HCT116 (cell line): ENCODE data around the gene PGAP3.

ENCODE experiments used
- CEBPB ChIP-seq: IDR thresholded peaks from 2 replicates; pipeline ENCODE4 v1.6.1; 2012; ENCODE audit warnings: low read depth
- EGR1 ChIP-seq: IDR thresholded peaks from 2 replicates; pipeline ENCODE4 v1.6.1; 2012; ENCODE audit warnings: low read depth
- EZH2 ChIP-seq: fragments of 200-600 bp; sonication (generic); IDR thresholded peaks from 2 replicates; pipeline ENCODE4 v1.6.1; 2017; ENCODE audit warnings: antibody characterized with exemption, mixed run types
- POLR2A ChIP-seq: IDR thresholded peaks from 2 replicates; pipeline ENCODE4 v1.7.0; 2011; ENCODE audit warnings: borderline replicate concordance; ENCODE audit not compliant: insufficient read depth, insufficient read length; ENCODE audit errors: extremely low read depth
- POLR2AphosphoS5 ChIP-seq: IDR thresholded peaks from 2 replicates; pipeline ENCODE4 v1.6.1; 2011; ENCODE audit warnings: mild to moderate bottlenecking, low read depth, low read length, moderate library complexity
- RAD21 ChIP-seq: IDR thresholded peaks from 2 replicates; pipeline ENCODE4 v1.6.1; 2012; ENCODE audit warnings: low read depth, mild to moderate bottlenecking
- REST ChIP-seq: IDR thresholded peaks from 2 replicates; pipeline ENCODE4 v1.6.1; 2012; ENCODE audit warnings: low read depth
- SP1 ChIP-seq: IDR thresholded peaks from 2 replicates; pipeline ENCODE4 v1.6.1; 2012; ENCODE audit warnings: low read depth
- SRF ChIP-seq: IDR thresholded peaks from 2 replicates; pipeline ENCODE4 v1.6.1; 2012; ENCODE audit warnings: low read depth
- ZNF274 ChIP-seq: fragments of 200-500 bp; sonication (Bioruptor generic); IDR thresholded peaks from 2 replicates; pipeline ENCODE4 v1.6.1; 2014; ENCODE audit warnings: mild to moderate bottlenecking, low read depth, low read length, inconsistent platforms
- TF ChIP-seq, protein P1 (sequence below), 3 experiments: fragments of 200-600 bp in 1 of 3; sonication (generic) in 1 of 3; IDR thresholded peaks in 2 of 3; conservative IDR thresholded peaks in 1 of 3; 2 replicates each; pipeline ENCODE4 v1.5.1; 2012 to 2017; ENCODE audit warnings: low read depth in 2 of 3, low read length in 2 of 3, antibody characterized with exemption in 1 of 3, borderline replicate concordance in 1 of 3, control low read depth in 1 of 3, mild to moderate bottlenecking in 1 of 3, mixed read lengths in 1 of 3, mixed run types in 1 of 3, moderate library complexity in 1 of 3; ENCODE audit not compliant: insufficient read depth in 1 of 3
- TF ChIP-seq, protein P2 (sequence below): IDR thresholded peaks from 2 replicates; pipeline ENCODE4 v1.6.1; 2012
- TF ChIP-seq, protein P3 (sequence below): IDR thresholded peaks from 2 replicates; pipeline ENCODE4 v1.6.1; 2012

DNA sequence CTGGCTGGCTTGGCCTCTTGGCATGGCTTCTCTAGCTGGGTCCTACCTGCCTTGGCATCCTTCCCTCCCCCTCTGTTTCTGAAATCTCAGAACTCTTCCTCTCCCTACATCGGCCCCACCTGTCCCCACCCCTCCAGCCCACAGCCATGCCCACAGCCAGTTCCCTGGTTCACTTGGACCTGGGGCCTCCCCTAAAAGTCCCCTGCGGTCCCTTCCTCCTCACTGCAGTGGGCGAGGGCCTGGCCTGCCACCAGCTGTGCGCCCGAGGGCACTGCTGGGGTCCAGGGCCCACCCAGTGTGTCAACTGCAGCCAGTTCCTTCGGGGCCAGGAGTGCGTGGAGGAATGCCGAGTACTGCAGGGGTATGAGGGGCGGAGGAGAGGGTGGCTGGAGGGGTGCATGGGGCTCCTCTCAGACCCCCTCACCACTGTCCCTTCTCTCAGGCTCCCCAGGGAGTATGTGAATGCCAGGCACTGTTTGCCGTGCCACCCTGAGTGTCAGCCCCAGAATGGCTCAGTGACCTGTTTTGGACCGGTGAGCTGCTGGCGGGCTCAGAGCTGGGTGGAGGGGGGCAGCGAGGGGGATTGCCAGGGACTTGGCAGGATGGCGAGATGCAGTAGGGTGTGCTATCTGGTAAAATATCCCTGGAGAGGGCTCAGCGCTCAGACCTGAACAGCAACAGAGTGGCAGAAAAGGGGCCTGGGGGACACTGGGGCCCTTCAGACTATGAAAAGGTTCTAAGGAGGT lies 28.4 kb upstream of the PGAP3 start:
- TF ChIP-seq, protein P1, sequence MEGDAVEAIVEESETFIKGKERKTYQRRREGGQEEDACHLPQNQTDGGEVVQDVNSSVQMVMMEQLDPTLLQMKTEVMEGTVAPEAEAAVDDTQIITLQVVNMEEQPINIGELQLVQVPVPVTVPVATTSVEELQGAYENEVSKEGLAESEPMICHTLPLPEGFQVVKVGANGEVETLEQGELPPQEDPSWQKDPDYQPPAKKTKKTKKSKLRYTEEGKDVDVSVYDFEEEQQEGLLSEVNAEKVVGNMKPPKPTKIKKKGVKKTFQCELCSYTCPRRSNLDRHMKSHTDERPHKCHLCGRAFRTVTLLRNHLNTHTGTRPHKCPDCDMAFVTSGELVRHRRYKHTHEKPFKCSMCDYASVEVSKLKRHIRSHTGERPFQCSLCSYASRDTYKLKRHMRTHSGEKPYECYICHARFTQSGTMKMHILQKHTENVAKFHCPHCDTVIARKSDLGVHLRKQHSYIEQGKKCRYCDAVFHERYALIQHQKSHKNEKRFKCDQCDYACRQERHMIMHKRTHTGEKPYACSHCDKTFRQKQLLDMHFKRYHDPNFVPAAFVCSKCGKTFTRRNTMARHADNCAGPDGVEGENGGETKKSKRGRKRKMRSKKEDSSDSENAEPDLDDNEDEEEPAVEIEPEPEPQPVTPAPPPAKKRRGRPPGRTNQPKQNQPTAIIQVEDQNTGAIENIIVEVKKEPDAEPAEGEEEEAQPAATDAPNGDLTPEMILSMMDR (IDR thresholded peaks at IDR 0.05 in 2 of 3, conservative IDR thresholded peaks at IDR 0.05 in 1 of 3; ENCODE audit: borderline replicate concordance in 1 of 3, insufficient read depth in 1 of 3, low read depth in 2 of 3, low read length in 2 of 3), result no peak
- no peak for TF ChIP-seq EGR1
- TF ChIP-seq EZH2, result no peak
- TF ChIP-seq RAD21, result no peak
- TF ChIP-seq SRF, result no peak
- TF ChIP-seq POLR2AphosphoS5, result no peak
- no peak for TF ChIP-seq SP1
- no peak for TF ChIP-seq POLR2A
- TF ChIP-seq REST, result no peak
- TF ChIP-seq, protein P2, sequence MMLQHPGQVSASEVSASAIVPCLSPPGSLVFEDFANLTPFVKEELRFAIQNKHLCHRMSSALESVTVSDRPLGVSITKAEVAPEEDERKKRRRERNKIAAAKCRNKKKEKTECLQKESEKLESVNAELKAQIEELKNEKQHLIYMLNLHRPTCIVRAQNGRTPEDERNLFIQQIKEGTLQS, result no peak
- TF ChIP-seq, protein P3, sequence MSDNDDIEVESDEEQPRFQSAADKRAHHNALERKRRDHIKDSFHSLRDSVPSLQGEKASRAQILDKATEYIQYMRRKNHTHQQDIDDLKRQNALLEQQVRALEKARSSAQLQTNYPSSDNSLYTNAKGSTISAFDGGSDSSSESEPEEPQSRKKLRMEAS, result no peak
- TF ChIP-seq CEBPB, result no peak
- no peak for TF ChIP-seq ZNF274
